Effector memory CD4-positive, alpha-beta T cell (primary cell): ENCODE measurements around the gene NLRC5.
A peak's percentile ranks its signal among the peaks of the same experiment; 100 is the strongest.

Experiments used
- DNase-seq, 3 donors: peaks; one replicate each; pipeline ENCODE4 v3.0.0-alpha.2; 2020
- H3K27ac ChIP-seq: 2 replicates; pipeline ENCODE4 v1.7.0; 2013; ENCODE audit warnings: mild to moderate bottlenecking, low read length, moderate library complexity; ENCODE audit not compliant: insufficient read depth, poor library complexity, severe bottlenecking
- H3K27me3 ChIP-seq: replicated peaks from 2 replicates; pipeline ENCODE4 v1.7.0; 2013; ENCODE audit warnings: mild to moderate bottlenecking, low read length; ENCODE audit not compliant: insufficient read depth, control insufficient read depth, poor library complexity, severe bottlenecking
- H3K36me3 ChIP-seq: 2 replicates; pipeline ENCODE4 v1.7.0; 2013; ENCODE audit warnings: mild to moderate bottlenecking, low read length, moderate library complexity; ENCODE audit not compliant: control insufficient read depth, insufficient read depth
- H3K4me1 ChIP-seq: 2 replicates; pipeline ENCODE4 v1.7.0; 2013; ENCODE audit warnings: low read length, mild to moderate bottlenecking; ENCODE audit not compliant: control insufficient read depth, insufficient read depth, poor library complexity, severe bottlenecking
- H3K4me3 ChIP-seq: 2 replicates; pipeline ENCODE4 v1.7.0; 2013; ENCODE audit warnings: low read length, low read depth, mild to moderate bottlenecking; ENCODE audit not compliant: insufficient read depth, poor library complexity, severe bottlenecking
- H3K9me3 ChIP-seq: 2 replicates; pipeline ENCODE4 v1.7.0; 2013; ENCODE audit warnings: mild to moderate bottlenecking, low read length, moderate library complexity; ENCODE audit not compliant: control insufficient read depth

NLRC5 gene

DNA sequence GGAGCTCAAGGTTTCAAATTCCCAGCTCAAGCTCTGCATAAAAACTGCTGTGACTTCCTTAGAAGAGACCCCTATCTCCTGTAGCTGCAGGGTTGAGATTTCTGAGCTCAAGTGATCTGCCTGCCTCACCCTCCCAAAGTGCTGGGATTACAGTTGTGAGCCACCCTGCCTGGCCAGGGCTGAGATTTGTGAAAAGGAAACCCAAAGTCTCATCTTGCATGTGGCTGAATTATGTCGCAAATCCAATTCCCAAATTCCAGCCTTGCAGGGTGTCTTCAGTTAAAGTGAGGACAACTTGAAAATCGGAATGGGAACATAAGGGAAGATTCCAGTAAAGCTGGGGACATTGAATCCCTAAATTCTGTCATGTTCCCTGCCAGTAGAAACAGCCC lies 41.8 kb upstream of the NLRC5 start:
- Histone ChIP-seq H3K27ac (no peak overlapping the region), H3K4me1 (no peaks in the 10 kb centered on the region), H3K36me3 (peaks cover 32% of the 10 kb centered on the region), H3K9me3 (no peaks in the 10 kb centered on the region), H3K4me3 (no peak overlapping the region), H3K27me3 (no peaks in the 10 kb centered on the region)
- no peak for DNase-seq

DNA sequence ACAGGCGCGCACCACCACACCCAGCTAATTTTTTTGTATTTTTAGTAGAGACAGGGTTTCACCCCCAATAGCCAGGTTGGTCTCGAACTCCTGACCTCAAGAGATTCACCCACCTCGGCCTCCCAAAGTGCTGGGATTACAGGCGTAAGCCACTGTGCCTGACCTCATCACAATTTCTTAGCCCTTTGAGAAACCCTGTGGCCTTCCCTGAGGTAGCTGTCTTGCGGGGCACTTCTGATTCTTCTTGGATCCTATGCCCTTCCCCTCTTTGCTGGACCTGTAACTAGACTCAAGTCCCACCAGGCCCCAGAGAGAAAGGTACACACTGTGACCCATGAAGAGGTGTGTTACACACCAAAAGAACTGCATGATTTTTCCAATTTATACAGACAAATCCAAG lies 41.1 kb upstream of the NLRC5 start:
- no peaks in the 10 kb centered on the region for H3K9me3 ChIP-seq
- peaks cover 26% of the 10 kb centered on the region for H3K36me3 ChIP-seq
- no peaks in the 10 kb centered on the region for H3K4me1 ChIP-seq
- no peak overlapping the region for H3K27ac ChIP-seq
- no peak for DNase-seq
- H3K4me3 ChIP-seq, result no peak overlapping the region
- no peaks in the 10 kb centered on the region for H3K27me3 ChIP-seq

DNA sequence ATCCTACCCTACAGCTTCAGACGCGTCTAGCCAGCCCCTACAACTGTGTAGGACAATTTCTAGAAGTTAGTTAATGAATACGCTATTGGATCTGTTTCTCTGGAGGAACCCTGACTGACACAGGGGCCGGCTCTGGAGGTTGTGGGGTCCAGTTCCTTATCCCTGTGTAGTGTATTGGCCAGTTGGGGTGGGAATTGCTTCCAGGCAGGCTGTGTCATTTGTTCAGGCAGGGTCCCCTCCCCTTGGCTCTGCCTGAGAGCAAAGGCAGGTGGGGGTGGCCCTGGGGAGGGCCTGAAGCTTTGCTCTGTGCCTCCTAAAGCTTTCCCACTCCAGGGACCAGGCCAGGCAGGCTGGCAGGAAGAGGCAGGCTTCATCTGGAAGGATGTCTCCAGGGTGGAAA lies 39.3 kb upstream of the NLRC5 start:
- no peak overlapping the region for H3K27ac ChIP-seq
- no peaks in the 10 kb centered on the region for H3K27me3 ChIP-seq
- H3K4me1 ChIP-seq, result no peaks in the 10 kb centered on the region
- no peak overlapping the region for H3K4me3 ChIP-seq
- H3K9me3 ChIP-seq, result no peaks in the 10 kb centered on the region
- H3K36me3 ChIP-seq, result peaks cover 9% of the 10 kb centered on the region
- DNase-seq, result no peak

DNA sequence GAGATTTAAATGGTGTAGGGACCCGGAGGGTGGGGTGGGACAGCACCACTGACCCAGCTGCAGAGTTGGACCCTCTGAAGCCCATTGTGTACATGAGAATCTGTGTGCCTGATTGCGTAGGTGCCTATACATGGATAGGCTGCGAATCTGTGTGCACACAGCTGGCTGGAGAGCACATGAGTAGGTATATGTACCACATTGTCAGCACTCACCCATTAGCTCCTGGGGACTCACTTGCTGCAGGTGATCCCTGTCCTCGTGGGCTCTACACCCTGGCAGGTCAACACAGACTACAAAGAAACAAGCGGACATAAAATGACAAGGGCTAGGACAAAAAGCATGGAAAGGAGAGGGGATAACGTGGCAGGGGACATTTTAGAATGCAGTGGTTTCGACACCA lies 38.9 kb upstream of the NLRC5 start:
- Histone ChIP-seq H3K27ac (no peak overlapping the region), H3K27me3 (no peaks in the 10 kb centered on the region), H3K9me3 (no peaks in the 10 kb centered on the region), H3K36me3 (peaks cover 6% of the 10 kb centered on the region), H3K4me1 (no peaks in the 10 kb centered on the region), H3K4me3 (no peak overlapping the region)
- DNase-seq, result no peak

DNA sequence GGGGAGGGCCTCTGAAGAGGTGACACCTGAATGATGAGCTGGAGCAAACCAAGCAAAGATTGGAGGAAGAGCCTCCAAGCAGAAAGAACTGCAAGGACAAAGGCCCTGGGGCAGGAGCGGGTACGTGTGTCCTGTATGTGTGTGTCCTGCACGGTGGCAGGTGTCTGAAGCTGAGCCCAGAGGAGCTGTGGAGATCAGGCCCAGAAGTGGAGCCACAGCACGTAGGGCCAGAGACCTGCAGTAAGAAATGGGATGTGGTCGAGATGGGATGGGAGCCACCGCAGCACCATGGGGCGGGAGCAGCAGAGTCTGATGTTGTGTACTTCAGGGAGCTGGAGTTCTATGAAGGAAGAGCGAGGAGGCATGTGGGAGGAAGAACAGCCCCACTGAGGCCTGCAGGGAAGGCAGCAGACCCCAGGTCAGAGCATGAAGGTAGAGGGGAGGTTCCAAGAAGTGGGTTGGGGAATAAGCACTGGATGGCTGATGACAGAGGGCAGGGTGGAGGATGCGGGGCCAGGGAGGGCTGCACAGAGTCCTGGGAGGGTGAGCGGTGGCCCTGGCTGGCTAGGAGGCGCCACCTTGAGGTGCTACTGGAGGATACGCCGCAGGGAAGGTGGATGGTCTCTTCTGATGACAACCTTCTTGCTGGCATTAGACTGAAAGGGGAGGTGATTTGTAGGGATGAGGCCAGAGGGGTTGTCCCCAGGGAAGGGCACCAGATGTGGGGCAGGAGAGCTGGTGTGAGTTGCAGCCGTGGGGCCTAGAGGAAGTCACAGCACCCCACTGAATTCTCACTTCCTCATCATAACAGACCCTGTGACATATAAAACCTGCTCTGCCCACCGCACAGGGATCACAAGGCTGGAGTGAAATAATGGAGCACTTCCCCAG lies 38.2 kb upstream of the NLRC5 start:
- H3K36me3 ChIP-seq, result peaks cover 5% of the 10 kb centered on the region
- no peak overlapping the region for H3K4me3 ChIP-seq
- no peaks in the 10 kb centered on the region for H3K27me3 ChIP-seq
- no peak overlapping the region for H3K27ac ChIP-seq
- no peaks in the 10 kb centered on the region for H3K9me3 ChIP-seq
- no peaks in the 10 kb centered on the region for H3K4me1 ChIP-seq
- DNase-seq, result peak in 2 of 3 donors; percentile 10 to 13

DNA sequence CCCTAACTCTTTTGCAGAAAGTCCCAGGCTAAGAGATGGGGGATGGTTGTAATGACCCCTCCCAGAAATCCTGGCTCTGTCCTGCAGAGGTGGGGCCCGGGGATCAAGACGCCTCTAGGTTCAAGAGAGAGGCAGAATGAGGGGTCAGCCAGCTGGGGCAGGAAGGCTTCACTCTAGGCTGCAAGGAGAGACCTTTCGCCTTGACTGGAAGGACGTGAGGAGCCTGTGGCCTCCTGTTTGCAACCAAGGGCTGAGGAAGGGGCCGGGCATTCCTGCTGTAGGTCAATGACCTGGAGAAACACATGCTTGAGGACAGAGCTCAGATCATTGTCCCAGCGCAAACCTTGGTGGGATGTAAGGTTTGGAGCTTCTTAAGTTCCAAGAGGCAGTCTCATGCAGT lies 36.4 kb upstream of the NLRC5 start:
- Histone ChIP-seq H3K4me1 (no peaks in the 10 kb centered on the region), H3K27me3 (no peaks in the 10 kb centered on the region), H3K36me3 (no peaks in the 10 kb centered on the region), H3K27ac (no peak overlapping the region), H3K9me3 (no peaks in the 10 kb centered on the region), H3K4me3 (no peak overlapping the region)
- no peak for DNase-seq

DNA sequence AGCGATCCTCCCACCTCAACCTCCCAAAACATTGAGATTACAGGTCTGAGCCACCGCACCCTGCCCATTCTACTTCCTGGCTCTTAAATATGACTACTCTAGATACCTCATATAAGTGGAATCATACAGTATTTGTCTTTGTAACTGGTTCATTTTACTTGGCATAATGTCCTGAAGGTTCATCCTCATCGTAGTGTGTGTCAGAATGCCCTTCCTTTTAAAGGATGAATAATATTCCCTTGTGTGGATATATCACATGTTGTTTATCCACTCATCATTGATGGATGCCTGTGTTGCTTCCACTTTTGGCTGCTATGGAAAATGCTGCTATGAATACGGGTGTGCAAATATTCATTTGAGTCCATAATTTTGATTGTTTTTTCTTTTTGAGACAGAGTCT lies 33.3 kb upstream of the NLRC5 start:
- no peak overlapping the region for H3K27ac ChIP-seq

DNA sequence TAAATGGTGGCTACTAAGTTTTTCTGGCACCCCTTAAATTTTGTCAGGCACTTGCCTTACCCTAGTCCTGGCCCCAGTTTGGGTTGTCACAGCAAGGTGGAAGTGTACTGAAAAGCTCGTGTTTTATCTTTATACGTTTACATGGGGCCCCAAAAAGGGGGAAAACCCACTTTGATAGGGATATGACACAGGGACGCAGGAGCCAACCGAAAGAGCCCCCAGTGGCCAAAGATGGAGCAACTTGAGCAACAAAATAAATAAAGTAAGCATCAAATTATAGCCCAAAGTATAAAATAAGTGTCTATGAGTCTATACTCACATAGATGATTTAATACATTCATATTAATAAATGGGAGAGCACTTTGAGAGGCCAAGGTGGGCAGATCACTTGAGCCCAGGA lies 32.6 kb upstream of the NLRC5 start:
- Histone ChIP-seq H3K27me3 (no peaks in the 10 kb centered on the region), H3K27ac (no peak overlapping the region), H3K9me3 (no peaks in the 10 kb centered on the region), H3K4me1 (no peaks in the 10 kb centered on the region), H3K36me3 (no peaks in the 10 kb centered on the region), H3K4me3 (no peak overlapping the region)
- no peak for DNase-seq

More for the DNA sequence above, 33.3 kb upstream of the NLRC5 start:
- Histone ChIP-seq H3K4me1 (no peaks in the 10 kb centered on the region), H3K36me3 (no peaks in the 10 kb centered on the region), H3K9me3 (no peaks in the 10 kb centered on the region), H3K4me3 (no peak overlapping the region), H3K27me3 (no peaks in the 10 kb centered on the region)
- DNase-seq, result no peak

DNA sequence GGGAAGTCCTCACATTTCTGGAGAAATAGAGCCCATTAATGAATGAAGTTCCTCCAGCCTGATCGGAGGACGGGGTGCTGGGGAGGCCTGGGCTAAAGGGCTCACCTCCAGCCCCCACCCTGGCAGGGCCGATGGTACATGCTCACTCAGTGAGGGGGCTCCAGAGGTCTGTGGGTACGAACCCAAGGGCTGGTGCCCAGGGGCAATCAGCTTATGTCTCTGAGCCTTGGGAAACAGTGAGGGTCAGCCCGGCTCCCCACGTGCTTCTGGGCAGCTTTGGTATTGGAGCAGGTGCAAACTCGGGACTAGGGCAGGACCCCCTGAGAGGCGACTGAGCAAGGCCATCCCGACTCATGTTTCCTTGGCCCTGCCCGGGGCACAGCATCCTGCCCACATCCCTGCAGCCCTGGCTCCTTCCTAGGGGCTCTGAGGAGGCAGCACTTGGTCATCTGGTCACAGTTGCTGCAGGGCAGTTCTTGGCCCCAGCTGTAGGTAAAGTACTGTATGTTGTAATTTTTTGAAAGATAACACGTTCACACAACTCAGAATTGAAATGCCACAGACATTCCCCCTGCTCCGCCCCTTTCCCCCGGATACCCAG lies 28.6 kb upstream of the NLRC5 start:
- H3K27ac ChIP-seq, result no peak overlapping the region

DNA sequence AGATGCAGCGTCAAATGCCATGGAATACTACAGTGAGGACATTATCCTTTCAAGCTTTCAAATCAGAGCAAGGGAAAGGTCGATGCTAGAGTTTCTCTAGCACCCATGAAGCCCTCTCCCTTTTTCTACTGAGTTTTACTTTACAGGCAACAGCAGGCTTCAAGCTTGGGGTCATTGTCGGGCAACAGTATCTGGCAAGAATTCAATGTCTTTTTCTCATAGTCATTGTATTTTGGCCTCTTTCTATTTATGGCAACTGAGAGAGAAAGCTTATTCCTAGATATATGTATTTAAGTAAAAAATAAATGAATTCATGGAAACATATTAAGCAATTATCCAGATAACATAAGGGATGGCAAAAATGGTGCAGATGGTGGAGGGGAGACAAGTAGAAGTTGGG lies 28.0 kb upstream of the NLRC5 start:
- Histone ChIP-seq H3K27me3 (no peaks in the 10 kb centered on the region), H3K4me1 (peaks cover 6% of the 10 kb centered on the region), H3K36me3 (no peaks in the 10 kb centered on the region), H3K4me3 (no peak overlapping the region), H3K27ac (no peak overlapping the region), H3K9me3 (no peaks in the 10 kb centered on the region)
- DNase-seq, result no peak

More for the DNA sequence above, 28.6 kb upstream of the NLRC5 start:
- DNase-seq, result no peak
- no peaks in the 10 kb centered on the region for H3K27me3 ChIP-seq
- no peaks in the 10 kb centered on the region for H3K9me3 ChIP-seq
- no peaks in the 10 kb centered on the region for H3K36me3 ChIP-seq
- H3K4me1 ChIP-seq, result peaks cover 5% of the 10 kb centered on the region
- H3K4me3 ChIP-seq, result no peak overlapping the region
